ENCODE measurements around the gene MAP1LC3B2.

GRCh38 chr12:116598311-116599284 is 39.4 kb downstream of the MAP1LC3B2 start:
- TF ChIP-seq, protein P1, sequence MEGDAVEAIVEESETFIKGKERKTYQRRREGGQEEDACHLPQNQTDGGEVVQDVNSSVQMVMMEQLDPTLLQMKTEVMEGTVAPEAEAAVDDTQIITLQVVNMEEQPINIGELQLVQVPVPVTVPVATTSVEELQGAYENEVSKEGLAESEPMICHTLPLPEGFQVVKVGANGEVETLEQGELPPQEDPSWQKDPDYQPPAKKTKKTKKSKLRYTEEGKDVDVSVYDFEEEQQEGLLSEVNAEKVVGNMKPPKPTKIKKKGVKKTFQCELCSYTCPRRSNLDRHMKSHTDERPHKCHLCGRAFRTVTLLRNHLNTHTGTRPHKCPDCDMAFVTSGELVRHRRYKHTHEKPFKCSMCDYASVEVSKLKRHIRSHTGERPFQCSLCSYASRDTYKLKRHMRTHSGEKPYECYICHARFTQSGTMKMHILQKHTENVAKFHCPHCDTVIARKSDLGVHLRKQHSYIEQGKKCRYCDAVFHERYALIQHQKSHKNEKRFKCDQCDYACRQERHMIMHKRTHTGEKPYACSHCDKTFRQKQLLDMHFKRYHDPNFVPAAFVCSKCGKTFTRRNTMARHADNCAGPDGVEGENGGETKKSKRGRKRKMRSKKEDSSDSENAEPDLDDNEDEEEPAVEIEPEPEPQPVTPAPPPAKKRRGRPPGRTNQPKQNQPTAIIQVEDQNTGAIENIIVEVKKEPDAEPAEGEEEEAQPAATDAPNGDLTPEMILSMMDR (conservative IDR thresholded peaks at IDR 0.05; ENCODE audit: low read length), result no peak
- no peak for TF ChIP-seq EZH2phosphoT487 (IDR thresholded peaks at IDR 0.05; ENCODE audit: borderline replicate concordance, low read depth, low read length)
